ENCODE measurements around the gene KIF16B. TPM values are rescaled to one million over a fixed set of nuclear protein-coding genes. Genes with fewer than 3 reads are reported as not detected.

KIF16B gene
- total RNA-seq, 1 experiment from 2014 or later, result 6.1 TPM

DNA sequence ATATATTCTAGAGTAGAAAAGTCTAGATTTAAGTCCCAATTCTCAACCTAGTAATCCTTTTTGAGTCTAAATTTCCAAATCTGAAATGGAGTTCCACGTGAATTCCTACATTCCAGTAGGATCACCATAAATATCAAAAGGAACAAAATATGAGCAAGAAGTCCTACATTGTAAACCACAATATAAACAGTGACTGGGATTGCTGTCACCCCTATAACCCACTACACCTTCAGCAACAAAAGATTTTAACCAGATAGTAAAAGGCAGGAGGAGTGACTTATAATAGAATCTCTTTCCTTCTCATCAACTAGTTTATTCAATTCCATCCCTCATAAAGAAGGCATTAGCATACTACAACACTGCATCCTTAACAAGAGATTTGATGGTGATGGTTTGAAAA lies 210.6 kb downstream of the KIF16B start:
- no peak for DNase-seq (ENCODE audit: low read depth)

DNA sequence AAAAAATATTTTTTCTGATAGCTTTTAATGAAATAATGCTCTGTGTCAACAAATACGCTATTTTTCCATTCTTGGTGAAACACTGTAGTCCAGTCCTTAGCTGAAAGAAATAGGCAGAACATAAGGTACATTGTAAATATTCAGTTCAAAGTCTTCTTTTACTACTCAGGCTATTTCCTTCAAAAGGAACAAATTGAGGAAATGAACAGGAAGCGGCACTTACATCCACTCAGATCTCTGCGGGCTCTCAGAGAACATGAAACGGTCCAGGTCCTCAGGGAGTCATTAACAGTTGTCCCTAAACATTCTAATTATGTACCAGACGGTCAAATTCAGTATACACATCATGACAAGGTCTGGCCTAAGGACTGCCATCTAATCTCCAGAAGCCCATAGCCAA lies 212.6 kb downstream of the KIF16B start:
- no peak for DNase-seq (ENCODE audit: low read depth)

DNA sequence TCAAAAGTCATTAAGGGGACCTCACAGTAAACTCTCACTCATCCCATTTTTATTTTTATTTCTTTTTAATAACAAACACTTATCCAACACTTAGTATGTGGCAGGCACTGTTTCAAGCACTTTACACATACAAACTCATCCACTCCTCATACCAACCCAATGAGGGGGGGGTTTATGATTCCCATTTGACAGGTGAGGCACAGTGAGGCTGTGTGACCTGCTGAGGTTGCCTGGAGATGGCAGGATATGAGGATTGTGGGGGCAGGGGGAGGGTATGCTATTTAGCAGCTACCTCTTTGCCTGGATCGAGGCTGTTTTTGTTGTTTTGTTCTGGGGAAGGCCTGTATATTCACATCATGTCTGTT lies 219.8 kb downstream of the KIF16B start:
- no peak for DNase-seq (ENCODE audit: low read depth)

DNA sequence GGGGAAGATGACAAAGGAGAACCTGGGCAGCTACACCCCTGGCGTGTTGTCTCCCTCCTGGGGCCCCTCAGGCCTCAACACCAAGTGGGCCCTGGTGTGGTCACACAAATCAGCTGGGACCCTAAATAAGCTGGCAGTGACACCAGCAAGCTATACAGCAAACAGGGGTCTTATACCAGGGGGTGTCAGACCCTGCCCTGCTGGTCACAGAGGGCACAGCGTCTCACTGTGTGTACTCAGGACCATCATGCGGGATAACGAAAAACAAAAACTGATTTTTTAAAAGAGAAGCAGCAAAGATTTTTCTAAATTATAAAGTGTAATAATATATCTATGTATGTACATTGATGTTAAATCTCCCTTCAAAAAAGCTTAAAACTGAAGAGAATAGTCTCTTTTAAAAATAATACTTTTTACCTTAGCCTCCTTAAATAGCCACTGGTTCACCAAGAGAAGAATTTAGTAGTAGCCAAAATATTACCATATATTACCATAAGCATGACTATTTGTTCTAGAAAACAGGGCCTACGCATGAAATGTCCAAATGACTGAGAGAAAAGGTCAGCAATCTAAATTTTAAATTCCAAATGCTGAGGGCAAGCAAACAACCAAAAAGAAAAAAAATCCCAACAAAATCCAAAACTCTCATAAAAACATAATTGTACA lies 220.4 kb downstream of the KIF16B start:
- DNase-seq (ENCODE audit: low read depth), result no peak

DNA sequence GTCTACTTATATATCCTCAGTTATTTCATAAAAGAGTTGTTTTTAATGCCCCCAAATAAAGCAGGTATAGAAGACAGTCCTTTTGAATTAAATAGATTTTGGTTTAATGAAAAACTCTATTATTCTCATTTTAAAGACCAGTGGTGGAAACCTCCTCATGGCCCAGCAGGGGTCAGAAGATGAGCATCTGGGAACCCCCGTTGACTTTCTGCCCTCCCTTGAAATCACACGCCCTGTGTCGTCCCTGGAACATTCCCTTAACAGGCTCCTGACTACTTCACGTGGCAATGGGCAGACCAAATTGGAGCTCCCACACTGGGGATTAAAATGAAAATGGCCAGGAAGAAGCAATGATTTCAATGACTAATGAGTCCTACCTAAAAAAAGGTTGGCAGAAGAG lies 220.9 kb downstream of the KIF16B start:
- no peak for DNase-seq (ENCODE audit: low read depth)

DNA sequence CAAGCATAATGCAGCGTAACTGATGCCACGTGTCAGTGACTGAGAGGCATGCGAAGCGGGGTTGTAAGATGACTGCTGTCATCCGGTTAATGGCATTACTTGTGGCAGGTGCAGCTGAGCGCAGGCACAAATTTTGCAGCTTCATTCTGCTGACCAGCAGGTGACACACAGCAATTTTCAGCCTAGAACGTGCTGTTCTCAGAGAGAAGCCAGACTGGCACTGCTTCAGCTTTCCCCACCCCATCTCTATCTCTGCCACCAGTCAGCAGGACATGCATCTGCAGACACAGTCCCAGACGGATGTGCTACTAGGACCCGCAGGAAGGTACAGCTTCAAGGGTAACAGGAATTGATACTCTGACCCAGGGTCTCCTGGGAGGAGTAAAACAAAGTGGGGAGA lies 221.8 kb downstream of the KIF16B start:
- no peak for DNase-seq (ENCODE audit: low read depth)

DNA sequence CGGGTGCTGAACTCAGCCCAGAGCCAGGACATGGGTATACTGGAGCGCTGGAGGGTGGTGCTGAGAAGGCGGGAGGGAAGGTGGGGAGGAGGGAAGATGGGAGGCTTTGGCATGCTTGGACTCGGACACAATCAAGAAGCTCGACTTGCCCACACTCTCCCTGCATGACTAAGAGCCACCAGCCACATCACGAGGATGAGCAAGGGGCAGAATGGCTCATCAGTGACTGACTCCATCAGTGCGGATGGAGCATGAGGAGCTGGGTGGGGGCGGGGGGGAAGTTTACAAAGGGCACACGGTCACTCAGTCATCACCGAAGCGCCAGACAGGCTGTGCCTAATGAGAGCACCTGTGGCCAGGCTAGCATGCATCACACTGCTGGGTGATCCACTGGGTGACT lies 222.8 kb downstream of the KIF16B start:
- DNase-seq (ENCODE audit: low read depth), result peak; percentile 66

DNA sequence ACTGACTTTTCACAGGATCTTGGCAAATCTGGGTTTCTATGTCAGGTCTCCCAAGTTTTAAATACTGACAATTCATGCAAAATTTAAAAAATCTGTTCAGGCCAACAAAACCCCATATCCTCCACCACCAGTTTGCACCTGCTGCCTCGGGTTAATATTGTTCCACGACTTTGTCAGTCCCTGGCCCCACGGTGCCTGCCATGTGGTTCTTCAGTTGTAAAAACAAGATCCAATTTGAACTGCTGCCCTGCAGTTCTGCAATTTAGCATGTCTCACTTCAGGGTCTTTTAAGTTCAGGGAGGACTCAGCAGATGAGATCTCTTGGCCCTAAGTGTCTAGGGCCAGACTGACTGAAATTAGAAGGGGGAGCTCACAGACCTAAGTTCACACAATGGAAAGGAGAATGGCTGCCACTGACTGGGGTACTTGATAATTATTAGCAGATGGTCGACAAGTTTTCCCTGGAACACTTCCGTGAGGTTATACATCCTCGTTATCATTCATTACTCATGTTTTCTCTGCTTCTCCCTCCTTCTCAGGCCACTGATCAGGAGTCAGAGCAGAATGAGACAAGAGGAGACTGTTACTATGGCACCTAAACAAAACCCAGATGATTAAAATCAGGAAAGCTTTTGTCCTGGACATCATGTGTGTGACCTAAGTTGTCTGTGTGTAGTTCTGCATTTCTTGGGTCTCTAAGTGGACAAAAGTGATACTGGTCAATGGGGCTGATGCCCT lies 223.6 kb downstream of the KIF16B start:
- DNase-seq (ENCODE audit: low read depth), result peak; percentile 9

DNA sequence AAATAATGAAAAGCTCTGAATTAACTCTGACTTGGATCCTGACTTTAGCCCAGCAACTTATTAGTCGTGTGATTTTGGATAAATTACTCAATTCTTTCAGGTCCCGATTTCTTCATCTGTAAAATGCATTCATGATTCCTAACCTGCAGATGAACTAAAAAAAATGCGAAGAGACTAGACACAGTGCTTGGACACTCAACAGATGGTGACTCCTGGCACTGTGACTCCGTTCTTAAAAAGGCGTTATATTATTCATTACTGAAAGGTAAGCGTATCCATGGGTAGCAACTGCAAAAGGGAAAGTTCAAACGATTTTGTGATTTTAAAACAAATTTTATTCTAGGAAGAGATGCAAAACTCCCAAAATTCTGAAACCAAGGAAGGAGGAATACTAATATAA lies 226.3 kb downstream of the KIF16B start:
- DNase-seq (ENCODE audit: low read depth), result no peak

DNA sequence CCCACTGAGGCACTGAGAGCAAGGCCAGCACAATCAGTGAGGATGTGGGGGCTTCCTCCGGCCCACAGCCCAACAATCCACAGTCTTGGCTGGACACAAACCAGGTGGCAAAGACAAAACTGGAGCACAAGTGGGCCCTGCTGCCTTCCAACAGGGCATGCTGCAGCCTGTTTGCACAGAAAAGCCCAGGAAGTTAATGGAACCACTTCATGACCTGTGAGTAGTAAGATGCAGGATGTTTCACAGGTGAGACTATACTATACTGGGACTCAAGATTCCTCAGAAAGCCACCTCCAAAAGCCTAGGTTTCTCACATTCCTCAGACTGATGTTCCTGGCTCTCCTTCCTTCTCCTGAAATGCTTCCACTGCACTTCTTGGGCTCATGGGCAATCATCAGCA lies 235.5 kb downstream of the KIF16B start:
- no peak for DNase-seq (ENCODE audit: low read depth)

DNA sequence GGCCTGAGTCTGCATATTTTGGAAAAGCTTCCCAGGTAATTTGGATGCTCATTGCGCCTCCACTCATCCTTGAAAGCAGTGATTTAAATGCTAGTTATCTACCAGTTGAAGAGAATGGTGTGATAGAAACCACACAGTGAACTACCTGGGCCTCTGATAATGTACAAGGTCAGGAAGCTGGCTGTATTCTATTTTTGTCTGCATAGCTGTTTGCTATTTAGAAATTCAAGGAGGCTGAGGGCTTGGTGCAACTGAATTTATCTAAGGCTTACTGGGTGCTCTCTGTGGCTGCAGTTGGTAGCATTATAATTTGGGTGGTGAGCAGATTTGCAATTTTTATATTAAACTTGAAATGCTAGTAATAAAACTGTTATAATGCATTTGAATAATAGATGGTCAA lies 245.6 kb downstream of the KIF16B start:
- no peak for DNase-seq (ENCODE audit: low read depth)

DNA sequence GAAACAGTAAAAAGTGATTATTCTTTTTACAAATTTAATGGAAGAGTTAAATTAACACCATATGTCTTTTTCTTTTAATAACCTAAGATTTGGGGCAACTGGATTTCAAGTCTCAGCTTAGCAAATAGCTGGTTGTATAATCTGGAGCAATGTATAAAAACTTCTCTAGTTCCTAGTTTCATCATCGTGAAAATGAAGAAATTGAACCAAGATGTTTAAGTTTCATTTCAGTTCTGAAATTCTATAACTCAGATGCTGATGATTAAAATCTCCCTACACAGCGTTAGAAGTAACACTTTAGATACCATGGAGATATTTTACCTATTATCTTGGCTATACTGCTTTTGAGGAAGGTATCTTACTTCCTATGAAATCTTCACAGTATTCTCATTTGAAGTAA lies 252.0 kb downstream of the KIF16B start:
- no peak for DNase-seq (ENCODE audit: low read depth)

DNA sequence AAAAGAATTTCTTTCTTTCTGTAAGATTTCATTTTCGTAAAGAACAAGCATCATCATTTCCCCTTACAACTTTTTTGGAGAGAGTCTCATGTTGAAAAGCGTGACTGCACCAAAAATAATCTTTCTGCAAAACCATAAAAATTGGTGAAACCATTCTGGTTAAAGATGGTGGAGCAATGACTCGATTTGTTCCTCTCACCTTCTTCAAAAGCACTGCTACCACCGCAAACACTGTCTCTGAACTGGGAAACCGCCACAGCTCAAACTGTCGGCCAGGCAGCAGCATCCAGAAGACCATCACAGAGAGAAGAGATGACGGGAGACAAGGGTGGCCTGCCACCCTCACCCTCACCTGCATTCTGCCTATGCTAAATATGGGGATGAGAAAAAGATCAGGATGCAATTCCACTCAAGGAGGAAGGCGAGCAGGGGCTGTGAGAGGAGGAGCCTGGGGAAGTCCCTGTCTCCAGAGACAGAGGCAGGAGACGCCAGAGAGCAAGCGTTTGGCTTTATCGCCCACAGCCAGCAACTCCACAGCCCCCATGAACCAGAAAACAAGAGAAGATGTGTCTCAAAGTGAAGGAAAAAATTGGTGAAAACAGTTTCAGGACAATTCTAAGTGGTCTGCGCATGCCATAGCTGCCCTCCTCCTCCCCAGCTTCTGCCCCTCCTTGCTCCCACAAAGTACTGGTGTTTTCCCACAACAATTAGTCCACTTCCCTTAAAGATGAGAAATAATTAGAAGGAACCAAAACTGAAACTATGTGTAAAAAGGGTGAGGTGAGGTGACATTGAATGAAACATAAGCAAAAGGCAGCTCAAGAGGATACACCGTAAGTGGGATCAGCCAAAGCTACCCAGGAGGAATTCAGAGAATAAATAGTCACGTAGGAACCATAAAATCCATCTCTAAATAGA lies 255.5 kb downstream of the KIF16B start:
- DNase-seq (ENCODE audit: low read depth), result no peak

DNA sequence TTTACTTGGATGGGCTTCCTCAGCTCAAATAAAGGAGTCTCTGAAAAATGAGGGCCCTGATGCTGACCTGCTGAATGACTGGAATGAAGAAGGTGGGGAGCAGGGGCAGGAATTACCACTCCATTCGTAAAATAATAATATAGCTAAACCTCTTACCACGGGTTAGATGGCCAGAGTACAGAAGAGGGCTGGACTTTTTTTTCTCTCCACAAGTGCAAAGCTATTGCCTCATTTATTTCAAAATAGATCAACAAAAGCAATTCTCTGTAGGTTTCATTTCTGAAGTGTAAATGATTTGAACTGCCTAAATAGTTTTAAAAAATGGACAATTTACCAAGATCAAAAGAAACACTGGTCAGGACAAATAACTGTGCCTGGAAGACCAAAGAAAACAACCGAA lies 256.7 kb downstream of the KIF16B start:
- DNase-seq (ENCODE audit: low read depth), result no peak

DNA sequence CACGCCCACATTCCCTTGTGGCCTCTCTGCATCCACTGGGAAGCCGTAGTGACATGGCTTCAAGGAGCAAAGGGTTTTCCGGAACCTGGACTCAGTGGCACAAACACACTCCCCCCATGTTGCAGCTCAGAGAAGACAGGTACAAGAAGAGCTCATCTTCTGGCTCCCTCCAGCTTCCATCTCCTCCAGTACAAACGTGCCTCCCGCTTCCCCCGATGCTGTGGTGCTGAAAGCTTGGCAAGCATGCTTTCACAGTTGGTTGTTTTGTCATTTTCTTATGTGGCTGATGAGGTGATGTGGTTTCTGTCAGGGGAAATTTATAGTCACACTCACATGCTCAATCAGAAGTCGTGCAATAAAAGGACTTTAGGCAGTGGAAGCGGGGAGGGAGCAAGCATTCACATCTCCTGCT lies 258.5 kb downstream of the KIF16B start:
- DNase-seq (ENCODE audit: low read depth), result no peak

DNA sequence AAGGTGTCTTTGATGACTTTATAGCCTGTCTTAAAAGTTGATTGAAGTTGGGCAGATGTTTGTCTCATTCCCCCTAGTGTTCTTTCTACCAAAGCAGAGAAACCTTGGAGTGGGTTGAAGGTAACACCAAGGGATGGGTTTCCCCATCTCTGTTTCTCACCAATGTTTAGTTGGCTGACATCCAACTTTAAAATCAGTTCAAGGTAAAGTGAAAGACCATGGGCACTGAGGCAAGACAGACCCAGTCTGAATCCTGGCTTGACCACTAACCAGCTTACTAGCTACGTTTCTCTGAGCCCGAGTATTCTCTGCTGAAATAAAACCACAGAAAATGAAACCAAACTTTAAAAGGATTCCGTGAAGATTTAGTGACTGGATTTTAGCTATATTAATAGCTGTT lies 258.9 kb downstream of the KIF16B start:
- DNase-seq (ENCODE audit: low read depth), result no peak

DNA sequence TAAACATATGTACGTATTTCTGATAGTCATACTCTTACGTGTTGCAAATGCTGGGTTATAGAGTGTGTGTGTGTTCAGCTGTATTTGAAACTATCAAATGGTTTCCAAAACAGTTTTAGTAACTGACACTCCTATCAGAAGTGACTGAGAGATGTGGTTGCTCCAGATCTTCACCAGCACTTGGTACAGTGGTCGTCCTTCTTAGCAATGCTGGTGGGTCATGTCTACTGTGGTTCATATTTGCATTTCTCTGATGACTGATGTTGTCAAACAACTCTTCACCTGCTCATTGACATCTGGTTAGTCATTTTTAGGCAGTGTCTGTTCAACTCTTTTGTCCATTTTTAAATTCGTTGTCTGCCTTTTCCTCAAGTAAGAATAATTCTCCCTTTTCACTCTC lies 259.3 kb downstream of the KIF16B start:
- DNase-seq (ENCODE audit: low read depth), result no peak

DNA sequence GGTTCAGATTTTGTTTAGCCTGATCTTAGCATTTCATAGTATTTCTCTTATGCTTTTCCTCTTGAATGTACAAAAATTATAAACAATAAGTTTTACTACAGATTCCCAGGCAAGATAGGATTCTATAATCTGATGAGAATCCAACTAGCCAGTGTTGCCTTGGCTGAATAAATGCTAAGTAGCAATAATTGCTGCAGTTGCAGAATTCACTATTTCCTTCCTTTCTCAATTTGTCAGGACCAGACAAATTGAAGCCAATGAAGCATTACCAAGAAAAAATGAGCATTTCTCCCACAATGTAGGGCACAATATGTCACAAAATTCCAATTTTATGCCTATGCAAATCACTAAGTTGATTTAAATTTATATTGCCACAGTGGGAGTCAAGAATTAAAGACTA lies 260.2 kb downstream of the KIF16B start:
- DNase-seq (ENCODE audit: low read depth), result no peak

DNA sequence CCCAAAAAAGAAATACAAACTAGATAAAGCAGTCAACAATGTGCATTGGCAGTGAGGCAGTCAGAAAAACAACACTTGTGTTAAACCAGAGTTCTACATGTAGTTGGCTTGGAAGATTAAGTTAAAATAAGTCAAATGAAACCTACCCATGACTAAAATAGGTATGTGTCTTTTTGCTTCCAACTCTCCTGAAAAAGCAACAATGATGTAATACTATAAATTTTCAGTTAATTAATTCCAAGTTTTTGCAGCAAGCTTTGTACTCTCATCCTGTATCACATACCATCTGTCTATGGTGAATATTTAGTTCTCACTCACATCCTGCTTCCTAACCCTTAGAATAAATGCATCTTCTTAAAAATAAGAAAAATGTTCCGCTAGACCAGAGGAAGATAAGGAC lies 261.5 kb downstream of the KIF16B start:
- no peak for DNase-seq (ENCODE audit: low read depth)

DNA sequence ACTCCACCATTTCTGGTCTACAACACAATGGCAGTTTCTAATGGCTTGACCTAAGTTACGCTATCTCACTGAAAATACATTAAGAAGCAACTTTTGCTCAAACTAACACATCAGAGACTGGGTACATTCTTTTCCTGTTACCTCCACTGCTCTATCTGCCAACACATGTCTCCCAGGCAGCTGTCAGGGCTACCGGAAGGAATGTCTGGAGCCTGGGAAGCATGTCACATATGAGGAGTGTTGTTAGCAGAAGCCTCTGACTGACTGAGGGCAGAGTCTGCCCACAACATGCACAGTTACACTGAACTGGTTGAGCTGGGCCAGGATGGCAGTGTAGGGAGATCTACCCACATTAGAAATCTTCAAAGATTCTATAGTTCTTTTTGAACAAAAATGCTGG lies 264.5 kb downstream of the KIF16B start:
- no peak for DNase-seq (ENCODE audit: low read depth)

DNA sequence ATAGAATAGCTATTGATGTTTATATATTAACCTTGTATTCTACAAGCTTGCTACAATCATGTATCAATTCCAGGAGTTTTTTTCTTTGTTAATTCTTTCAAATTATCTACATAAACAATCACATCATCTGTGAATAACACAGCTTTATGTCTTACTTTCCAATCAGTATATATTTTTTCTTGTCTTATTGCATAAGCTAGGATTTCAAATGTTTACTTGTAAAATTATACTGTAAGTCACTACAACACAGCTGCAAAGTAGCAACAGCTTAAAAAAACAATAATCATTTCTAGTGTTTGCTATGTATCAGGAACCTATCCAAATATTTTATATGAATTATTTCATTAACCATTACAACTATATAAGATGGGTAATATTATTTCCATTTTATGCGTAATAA lies 270.4 kb downstream of the KIF16B start:
- no peak for DNase-seq (ENCODE audit: low read depth)

DNA sequence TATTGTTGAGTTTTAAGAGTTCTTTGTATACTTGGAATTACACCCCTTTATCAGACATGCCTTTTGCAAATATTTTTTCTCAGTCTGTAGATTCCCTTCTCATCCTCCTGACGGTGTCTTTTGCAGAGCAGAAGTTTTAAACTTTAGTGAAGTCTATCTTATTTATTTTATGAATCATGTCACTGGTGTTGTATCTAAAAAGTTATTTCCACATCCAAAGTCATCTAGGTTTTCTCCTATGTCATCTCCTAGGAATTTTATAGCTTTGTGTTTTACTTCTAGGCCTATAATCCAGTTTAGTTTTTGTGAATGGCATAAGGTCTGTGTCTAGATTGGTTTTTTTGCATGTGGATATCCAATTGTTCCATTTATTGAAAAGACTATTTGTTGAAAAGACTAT lies 271.3 kb downstream of the KIF16B start:
- DNase-seq (ENCODE audit: low read depth), result no peak

DNA sequence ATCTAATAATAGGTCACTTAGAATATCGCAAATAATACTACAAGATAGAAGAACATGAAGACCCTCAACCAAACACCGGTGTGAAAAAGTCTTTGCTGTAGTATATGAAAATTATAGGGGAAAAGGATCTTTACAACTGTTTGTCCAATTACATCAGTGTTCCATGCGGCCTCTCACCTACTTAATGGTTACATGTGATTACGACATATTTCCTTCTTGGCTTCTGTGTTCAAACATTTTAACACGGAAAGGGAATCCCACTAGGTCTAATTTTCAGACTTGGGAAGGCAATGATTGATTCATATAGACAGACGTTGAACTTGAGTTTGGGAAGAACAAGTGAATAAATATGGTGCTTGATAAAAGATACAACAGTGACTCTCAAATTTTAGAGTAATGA lies 273.4 kb downstream of the KIF16B start:
- no peak for DNase-seq (ENCODE audit: low read depth)
